ENCODE measurements around the gene CTNNA3.

- no peak for TF ChIP-seq CTCF (conservative IDR thresholded peaks at IDR 0.05 in 1 of 2, IDR thresholded peaks at IDR 0.05 in 1 of 2; ENCODE audit: extremely low read depth in 1 of 2, insufficient read depth in 1 of 2, low read depth in 1 of 2, low read length in 2 of 2)
- TF ChIP-seq EZH2 (IDR thresholded peaks at IDR 0.05; ENCODE audit: borderline replicate concordance, low read length): no peak
Observed at GRCh38 chr10:66833861-66834260, 862.1 kb downstream of the CTNNA3 start.

All from mammary epithelial cell (primary cell).